ENCODE data around the gene KCNB1.
"Not testable (repeated sequence)": the region's sequence is repeated elsewhere in the genome, so short reads cannot be mapped to it uniquely, and the experiment has no call there.

KCNB1 gene

GRCh38 chr20:49411221-49411925 is 71.1 kb downstream of the KCNB1 start:
- DNase-seq (ENCODE audit: low read depth in 2 of 2, low spot score in 1 of 2), result no peak

- not testable (repeated sequence) for DNase-seq (ENCODE audit: low read depth in 2 of 2, low spot score in 1 of 2)
Observed at GRCh38 chr20:49409975-49410621, 72.4 kb downstream of the KCNB1 start.

GRCh38 chr20:49409302-49409974 is 73.0 kb downstream of the KCNB1 start:
- DNase-seq (ENCODE audit: low read depth in 2 of 2, low spot score in 1 of 2), result no peak

GRCh38 chr20:49408509-49409104 is 73.9 kb downstream of the KCNB1 start:
- DNase-seq (ENCODE audit: low read depth in 2 of 2, low spot score in 1 of 2), result no peak

- no peak for DNase-seq (ENCODE audit: low read depth in 2 of 2, low spot score in 1 of 2)
Observed at GRCh38 chr20:49406666-49407065, 75.8 kb downstream of the KCNB1 start.

- DNase-seq (ENCODE audit: low read depth in 2 of 2, low spot score in 1 of 2), result no peak
Observed at GRCh38 chr20:49405696-49406095, 76.8 kb downstream of the KCNB1 start.

- DNase-seq (ENCODE audit: low read depth in 2 of 2, low spot score in 1 of 2), result no peak
Observed at GRCh38 chr20:49405062-49405683, 77.3 kb downstream of the KCNB1 start.

- no peak for DNase-seq (ENCODE audit: low read depth in 2 of 2, low spot score in 1 of 2)
Observed at GRCh38 chr20:49404461-49404860, 78.0 kb downstream of the KCNB1 start.

- DNase-seq (ENCODE audit: low read depth in 2 of 2, low spot score in 1 of 2), result no peak
Observed at GRCh38 chr20:49403911-49404310, 78.6 kb downstream of the KCNB1 start.

GRCh38 chr20:49403012-49403411 is 79.5 kb downstream of the KCNB1 start:
- DNase-seq (ENCODE audit: low read depth in 2 of 2, low spot score in 1 of 2), result no peak

GRCh38 chr20:49400904-49401303 is 81.6 kb downstream of the KCNB1 start:
- no peak for DNase-seq (ENCODE audit: low read depth in 2 of 2, low spot score in 1 of 2)

- DNase-seq (ENCODE audit: low read depth in 2 of 2, low spot score in 1 of 2), result no peak
Observed at GRCh38 chr20:49400410-49400809, 82.1 kb downstream of the KCNB1 start.

- no peak for DNase-seq (ENCODE audit: low read depth in 2 of 2, low spot score in 1 of 2)
Observed at GRCh38 chr20:49399329-49399728, 83.1 kb downstream of the KCNB1 start.

- DNase-seq (ENCODE audit: low read depth in 2 of 2, low spot score in 1 of 2), result no peak
Observed at GRCh38 chr20:49398401-49399144, 83.9 kb downstream of the KCNB1 start.

GRCh38 chr20:49397525-49397924 is 84.9 kb downstream of the KCNB1 start:
- DNase-seq (ENCODE audit: low read depth in 2 of 2, low spot score in 1 of 2), result no peak

- DNase-seq (ENCODE audit: low read depth in 2 of 2, low spot score in 1 of 2), result no peak
Observed at GRCh38 chr20:49396230-49396629, 86.2 kb downstream of the KCNB1 start.

- DNase-seq (ENCODE audit: low read depth in 2 of 2, low spot score in 1 of 2), result no peak
Observed at GRCh38 chr20:49395659-49396058, 86.8 kb downstream of the KCNB1 start.

- DNase-seq (ENCODE audit: low read depth in 2 of 2, low spot score in 1 of 2), result no peak
Observed at GRCh38 chr20:49395183-49395582, 87.3 kb downstream of the KCNB1 start.

GRCh38 chr20:49394757-49395156 is 87.7 kb downstream of the KCNB1 start:
- no peak for DNase-seq (ENCODE audit: low read depth in 2 of 2, low spot score in 1 of 2)

GRCh38 chr20:49394264-49394663 is 88.2 kb downstream of the KCNB1 start:
- DNase-seq (ENCODE audit: low read depth in 2 of 2, low spot score in 1 of 2), result no peak

GRCh38 chr20:49393803-49394202 is 88.7 kb downstream of the KCNB1 start:
- DNase-seq (ENCODE audit: low read depth in 2 of 2, low spot score in 1 of 2), result no peak
